GM20000 (cell line): ENCODE results near the gene GRXCR1.

Source experiments
- DNase-seq: peaks from one replicate; pipeline ENCODE4 v3.0.0; 2012; ENCODE audit warnings: low spot score
- TF ChIP-seq, protein P1 (sequence below): IDR thresholded peaks from 2 replicates; pipeline ENCODE4 v1.5.1; 2012; ENCODE audit warnings: mild to moderate bottlenecking, control low read depth; ENCODE audit errors: extremely low read depth, missing control alignments

GRXCR1 gene

DNA sequence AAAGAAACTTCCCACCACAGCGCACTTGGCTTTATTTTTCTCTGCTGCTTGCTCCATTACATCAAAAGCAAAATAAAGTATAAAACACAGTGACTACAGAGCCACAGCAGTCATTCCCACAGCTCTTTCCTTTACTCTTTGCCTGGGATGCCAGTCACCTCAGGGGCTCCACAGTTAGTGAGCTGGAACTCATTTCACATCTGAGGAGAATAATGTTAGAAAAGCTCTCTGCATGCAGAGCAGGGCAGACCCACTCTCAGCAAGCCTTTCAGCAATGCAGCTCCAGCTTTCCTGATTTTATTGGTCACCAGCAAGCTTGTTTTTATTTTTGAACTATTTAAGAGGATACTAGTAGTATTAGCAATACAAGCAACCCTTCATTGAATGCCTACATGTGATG lies 13.8 kb downstream of the GRXCR1 start:
- no peak for DNase-seq
- TF ChIP-seq, protein P1, sequence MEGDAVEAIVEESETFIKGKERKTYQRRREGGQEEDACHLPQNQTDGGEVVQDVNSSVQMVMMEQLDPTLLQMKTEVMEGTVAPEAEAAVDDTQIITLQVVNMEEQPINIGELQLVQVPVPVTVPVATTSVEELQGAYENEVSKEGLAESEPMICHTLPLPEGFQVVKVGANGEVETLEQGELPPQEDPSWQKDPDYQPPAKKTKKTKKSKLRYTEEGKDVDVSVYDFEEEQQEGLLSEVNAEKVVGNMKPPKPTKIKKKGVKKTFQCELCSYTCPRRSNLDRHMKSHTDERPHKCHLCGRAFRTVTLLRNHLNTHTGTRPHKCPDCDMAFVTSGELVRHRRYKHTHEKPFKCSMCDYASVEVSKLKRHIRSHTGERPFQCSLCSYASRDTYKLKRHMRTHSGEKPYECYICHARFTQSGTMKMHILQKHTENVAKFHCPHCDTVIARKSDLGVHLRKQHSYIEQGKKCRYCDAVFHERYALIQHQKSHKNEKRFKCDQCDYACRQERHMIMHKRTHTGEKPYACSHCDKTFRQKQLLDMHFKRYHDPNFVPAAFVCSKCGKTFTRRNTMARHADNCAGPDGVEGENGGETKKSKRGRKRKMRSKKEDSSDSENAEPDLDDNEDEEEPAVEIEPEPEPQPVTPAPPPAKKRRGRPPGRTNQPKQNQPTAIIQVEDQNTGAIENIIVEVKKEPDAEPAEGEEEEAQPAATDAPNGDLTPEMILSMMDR, result no peak

DNA sequence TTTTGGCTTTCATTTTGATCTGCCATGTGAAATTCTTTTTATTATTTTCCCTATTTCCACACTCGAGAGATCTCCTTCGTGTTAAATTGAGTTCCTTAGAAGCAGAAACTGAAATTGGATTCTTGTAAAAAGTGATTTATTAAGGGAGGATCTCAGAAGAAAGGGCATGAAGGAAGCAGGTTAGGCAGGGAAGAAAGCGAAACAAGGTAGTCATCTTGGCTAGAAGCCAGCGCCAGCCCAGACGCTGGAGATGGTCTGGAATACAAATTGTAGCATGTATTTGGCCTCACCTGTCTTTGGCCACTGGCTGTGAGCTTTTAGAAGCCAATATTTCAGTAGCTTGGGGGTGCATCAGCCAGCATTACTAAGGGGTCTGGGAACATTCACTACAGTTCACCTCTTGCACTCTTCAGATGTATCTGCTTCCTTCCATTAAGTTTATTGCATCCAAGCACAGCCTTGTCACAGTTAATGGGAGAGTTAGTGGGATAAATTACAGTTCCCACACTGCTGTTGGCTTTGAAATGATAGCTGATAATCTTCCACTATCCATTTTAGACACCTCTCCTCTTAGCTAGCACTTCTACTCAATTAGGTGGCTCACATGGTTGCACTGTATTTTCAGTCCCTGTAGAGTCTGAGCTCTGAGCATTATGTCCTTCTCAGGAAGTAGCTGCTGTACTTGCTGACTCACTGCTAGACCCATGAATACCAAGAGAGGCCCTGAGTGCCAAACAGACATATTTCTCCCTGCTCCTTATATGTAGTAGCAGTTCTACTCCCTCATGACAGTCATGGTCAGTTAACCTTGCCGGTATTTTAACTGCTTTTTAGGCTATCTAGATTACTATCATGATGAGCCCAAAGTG lies 14.6 kb downstream of the GRXCR1 start:
- DNase-seq, result no peak
- TF ChIP-seq, protein P1, result no peak

DNA sequence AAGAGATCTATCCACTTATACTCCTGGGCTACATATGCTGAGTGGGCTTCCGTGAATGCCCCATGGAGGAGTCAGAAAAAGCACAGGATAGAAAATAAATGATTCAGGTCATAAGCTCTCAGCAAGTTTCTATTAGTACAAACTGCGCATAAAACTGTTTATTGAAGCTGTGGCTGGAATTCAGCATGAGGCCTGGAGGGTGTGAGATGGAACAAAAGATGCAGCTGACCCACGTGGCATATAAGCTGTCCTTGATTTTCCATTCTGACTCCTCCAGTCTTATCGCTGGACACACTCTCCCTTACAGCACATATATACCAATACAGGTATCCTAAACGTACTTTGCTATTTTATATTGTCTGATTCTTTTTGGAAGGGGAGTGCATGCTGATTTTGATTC lies 17.9 kb downstream of the GRXCR1 start:
- TF ChIP-seq, protein P1, result no peak
- DNase-seq, result no peak

DNA sequence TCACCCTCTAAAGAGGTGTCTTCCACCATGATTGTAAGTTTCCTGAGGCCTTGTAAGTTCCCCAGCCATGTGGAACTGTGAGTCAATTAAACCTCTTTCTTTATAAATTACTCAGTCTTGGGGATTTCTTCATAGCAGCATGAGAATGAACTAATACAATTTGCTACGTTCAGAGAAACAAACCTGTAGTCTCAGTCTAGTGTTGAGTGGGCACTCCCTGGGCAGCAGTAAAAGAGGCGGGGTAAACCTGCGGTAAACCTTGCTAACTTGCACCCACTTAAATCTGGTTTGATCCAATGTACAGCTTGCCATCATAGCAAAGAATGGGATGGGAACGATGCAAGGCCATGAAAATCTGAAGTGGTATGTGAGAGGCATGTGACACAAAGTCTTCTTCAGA lies 22.4 kb downstream of the GRXCR1 start:
- no peak for DNase-seq
- TF ChIP-seq, protein P1, result no peak

DNA sequence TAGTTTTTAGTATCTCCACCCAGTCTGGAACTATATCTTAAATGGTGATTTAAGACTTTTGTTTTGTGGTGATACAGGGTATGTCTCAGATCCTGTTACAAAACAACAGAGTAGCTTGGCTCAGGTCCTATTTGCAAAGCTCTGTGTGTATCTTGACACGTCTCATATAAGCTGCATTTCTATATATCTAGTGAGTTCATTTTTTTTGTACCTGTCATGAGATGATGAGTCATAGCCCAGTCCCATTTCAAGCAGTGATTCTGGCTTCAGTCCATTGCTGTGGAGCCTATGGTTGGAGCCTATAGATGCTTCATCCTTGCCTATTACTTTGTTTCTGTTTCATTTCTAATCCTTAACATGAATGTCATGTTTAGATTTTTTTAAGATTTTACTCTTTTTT lies 23.0 kb downstream of the GRXCR1 start:
- no peak for DNase-seq

DNA sequence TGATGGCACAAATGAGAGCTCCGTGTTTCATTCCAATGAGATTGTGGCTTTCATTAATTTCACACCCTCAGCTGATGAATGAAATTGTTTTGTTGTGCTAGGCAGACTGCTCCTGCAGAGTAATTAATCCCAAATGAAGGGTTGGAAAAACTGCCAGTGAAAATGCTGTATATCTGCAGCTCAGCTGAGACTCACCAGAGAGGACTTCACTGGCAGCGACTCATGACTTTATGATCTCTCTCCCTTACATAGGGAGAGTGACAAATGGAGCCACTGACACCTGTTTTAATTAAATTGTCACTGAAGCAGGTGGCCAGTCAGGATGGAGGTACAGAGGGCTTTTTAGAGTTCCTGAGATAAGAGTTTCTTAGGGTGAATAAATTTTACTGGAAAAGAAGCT lies 24.8 kb downstream of the GRXCR1 start:
- DNase-seq, result no peak
- TF ChIP-seq, protein P1, result no peak

More for the DNA sequence above, 23.0 kb downstream of the GRXCR1 start:
- TF ChIP-seq, protein P1, result no peak

DNA sequence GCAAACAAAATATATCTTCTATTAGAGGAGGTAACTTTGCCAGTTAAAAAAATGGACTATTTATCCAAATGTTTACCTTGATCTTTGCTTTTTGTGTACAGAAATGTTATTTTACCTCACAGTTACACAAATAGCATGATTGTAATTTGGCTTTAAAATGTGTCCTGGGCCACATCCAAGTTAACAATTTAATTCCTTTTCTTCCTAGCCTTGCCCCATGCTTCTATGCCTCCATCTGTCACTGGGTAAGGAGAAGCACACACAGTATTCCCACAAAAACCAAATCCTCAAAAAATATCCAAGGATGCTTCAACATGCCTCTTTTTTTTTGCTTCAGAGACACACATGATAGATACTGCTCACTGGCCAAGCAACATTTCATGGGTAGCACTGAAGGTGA lies 30.9 kb downstream of the GRXCR1 start:
- TF ChIP-seq, protein P1, result no peak
- no peak for DNase-seq
